Ammon's horn (tissue), 1 donor: ENCODE results near the gene ACR.

ENCODE experiments used
- DNase-seq: peaks from one replicate; pipeline ENCODE4 v3.0.0-alpha.2; 2016; ENCODE audit warnings: low spot score

ACR gene

GRCh38 chr22:50717709-50718351, 20.2 kb upstream of the ACR start:
- DNase-seq: peak; percentile 63

- no peak for DNase-seq
Measured at GRCh38 chr22:50718352-50718709, 19.7 kb upstream of the ACR start.

GRCh38 chr22:50719814-50720300, 18.1 kb upstream of the ACR start:
- no peak for DNase-seq

GRCh38 chr22:50720301-50721256, 17.4 kb upstream of the ACR start:
- DNase-seq: no peak

GRCh38 chr22:50721257-50721844, 16.7 kb upstream of the ACR start:
- no peak for DNase-seq

- DNase-seq: no peak
Measured at GRCh38 chr22:50722048-50722701, 15.8 kb upstream of the ACR start.

- no peak for DNase-seq
Measured at GRCh38 chr22:50722716-50723428, 15.1 kb upstream of the ACR start.

- DNase-seq: no peak
Measured at GRCh38 chr22:50723991-50724390, 14.0 kb upstream of the ACR start.

- DNase-seq: no peak
Measured at GRCh38 chr22:50724616-50725015, 13.4 kb upstream of the ACR start.

- no peak for DNase-seq
Measured at GRCh38 chr22:50725597-50725996, 12.4 kb upstream of the ACR start.

- no peak for DNase-seq
Measured at GRCh38 chr22:50726643-50727340, 11.2 kb upstream of the ACR start.

- DNase-seq: no peak
Measured at GRCh38 chr22:50727678-50728522, 10.1 kb upstream of the ACR start.

GRCh38 chr22:50728523-50728931, 9.5 kb upstream of the ACR start:
- no peak for DNase-seq

GRCh38 chr22:50729391-50730012, 8.5 kb upstream of the ACR start:
- DNase-seq: no peak

GRCh38 chr22:50730013-50730891, 7.8 kb upstream of the ACR start:
- no peak for DNase-seq

- DNase-seq: no peak
Measured at GRCh38 chr22:50730941-50731661, 6.9 kb upstream of the ACR start.

- DNase-seq: peak; percentile 75
Measured at GRCh38 chr22:50731811-50732624, 6.0 kb upstream of the ACR start.
